Measurements from ENCODE around the gene BTBD7.

The BTBD7 gene

GRCh38 chr14:93207468-93208308, 125.1 kb downstream of the BTBD7 start:
- peak; percentile 44 for TF ChIP-seq CTCF (conservative IDR thresholded peaks at IDR 0.05; ENCODE audit: low read depth)
- H3K27ac ChIP-seq, result peak overlapping the region; percentile 90
- ChIA-PET POLR2A (ENCODE audit: low non-redundant PET) (interaction anchor here (1.0 to 1.5 kb wide), 2 partner anchors 22 to 24 kb away, joined by 4 to 6 read pairs; partner anchors contain the start of genes LYSET and MOAP1), CTCF (interaction anchor here (0.7 kb wide), 1 partner anchor 339 kb away, joined by 3 read pairs; no protein-coding TSS in a partner anchor)
- DNase-seq (ENCODE audit: low spot score), result peak; percentile 58

GRCh38 chr14:93206793-93207467, 125.9 kb downstream of the BTBD7 start, which contains the start of the genes GON7 and UBR7:
Gene GON7 (minus strand): TSS chr14:93207065. CDS start chr14:93207037, 28 bp downstream.
Gene UBR7 (plus strand): TSS chr14:93207256. CDS start chr14:93207292, 36 bp downstream.
- CTCF ChIA-PET, result interaction anchor here (0.6 to 0.7 kb wide), 2 partner anchors 116 to 339 kb away, joined by 3 read pairs; no protein-coding TSS in a partner anchor
- DNase-seq (ENCODE audit: low spot score), result peak; percentile 96
- POLR2A ChIA-PET (ENCODE audit: low non-redundant PET), result interaction anchor here (1.0 to 1.5 kb wide), 2 partner anchors 22 to 24 kb away, joined by 4 to 6 read pairs; partner anchors contain the start of genes LYSET and MOAP1
- TF ChIP-seq CTCF (conservative IDR thresholded peaks at IDR 0.05; ENCODE audit: low read depth), result no peak; the same call in 1 of the 2 replicates
- H3K27ac ChIP-seq, result peak within 1 kb of the TSS; percentile 90

- peak overlapping the region; percentile 48 for H3K27ac ChIP-seq
- CTCF ChIA-PET, result no interaction called here
- POLR2A ChIA-PET (ENCODE audit: low non-redundant PET), result no interaction called here
- TF ChIP-seq CTCF (conservative IDR thresholded peaks at IDR 0.05; ENCODE audit: low read depth), result no peak
- DNase-seq (ENCODE audit: low spot score), result no peak
Observed at GRCh38 chr14:93201155-93201704, 131.6 kb downstream of the BTBD7 start.

GRCh38 chr14:93200553-93200952, 132.3 kb downstream of the BTBD7 start:
- H3K27ac ChIP-seq, result no peak overlapping the region
- ChIA-PET POLR2A (ENCODE audit: low non-redundant PET) (no interaction called here), CTCF (interaction anchor here (0.7 kb wide), 1 partner anchor 301 kb away, joined by 3 read pairs; no protein-coding TSS in a partner anchor)
- TF ChIP-seq CTCF (conservative IDR thresholded peaks at IDR 0.05; ENCODE audit: low read depth), result no peak
- DNase-seq (ENCODE audit: low spot score), result no peak

- no peak overlapping the region for H3K27ac ChIP-seq
- POLR2A ChIA-PET (ENCODE audit: low non-redundant PET), result no interaction called here
- no peak for DNase-seq (ENCODE audit: low spot score)
- TF ChIP-seq CTCF (conservative IDR thresholded peaks at IDR 0.05; ENCODE audit: low read depth), result no peak
- CTCF ChIA-PET, result interaction anchor here (0.6 kb wide), 1 partner anchor 78 kb away, joined by 4 read pairs; no protein-coding TSS in a partner anchor
Observed at GRCh38 chr14:93199031-93199430, 133.8 kb downstream of the BTBD7 start.
